HG03060 (cell line): Measurements from ENCODE around the gene TUBGCP6.

ENCODE experiments used
- ATAC-seq: cut with Tn5 transposase; IDR thresholded peaks from one replicate; pipeline ENCODE4 v1.9.1; 2021; ENCODE audit warnings: low read depth, moderate number of reproducible peaks; ENCODE audit not compliant: unreplicated experiment

Gene TUBGCP6

DNA sequence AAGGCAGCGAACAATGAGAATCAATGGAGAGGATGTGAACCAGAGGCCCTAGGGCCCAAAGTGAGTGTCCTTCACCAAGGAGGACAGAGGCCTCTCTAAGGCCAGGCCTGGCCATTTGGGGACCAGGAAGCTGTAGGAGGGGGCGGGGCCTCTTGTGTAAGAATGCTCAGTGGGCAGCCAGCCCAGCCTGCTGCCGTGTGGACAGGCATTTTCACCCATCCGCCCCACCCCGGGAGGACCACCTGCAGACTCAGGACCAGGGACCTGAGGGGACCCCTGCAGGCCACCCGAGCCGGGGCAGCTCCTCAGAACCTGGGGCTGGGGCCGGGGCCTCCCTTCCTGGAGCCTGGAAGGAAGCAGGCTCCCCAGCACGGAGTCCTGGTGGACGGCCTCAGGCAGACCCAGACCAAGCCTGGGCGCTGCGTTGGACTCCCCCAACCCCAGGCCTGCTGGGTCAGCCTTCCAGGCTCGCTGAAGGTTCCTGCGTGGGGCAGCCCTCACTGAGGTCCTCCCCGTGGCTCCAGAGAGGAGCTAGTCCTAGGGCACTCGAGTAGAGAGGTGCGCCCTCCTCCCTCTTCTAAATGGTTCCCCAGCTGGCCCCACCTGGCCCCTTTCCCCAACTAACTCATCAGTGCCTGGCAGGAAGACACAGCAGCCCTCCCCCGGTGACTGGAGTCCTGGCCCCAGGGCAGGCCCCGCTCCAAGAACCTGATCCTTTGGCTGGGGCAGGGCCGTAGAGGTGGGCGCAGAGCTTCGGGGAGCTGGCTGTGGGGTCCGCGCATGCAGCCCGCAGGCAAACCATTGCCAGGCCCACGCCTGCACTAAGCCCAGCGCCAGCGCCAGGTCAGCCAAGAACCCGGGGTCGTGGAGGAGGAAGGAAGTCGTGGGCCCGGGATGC lies 60.6 kb downstream of the TUBGCP6 start:
- no peak for ATAC-seq

DNA sequence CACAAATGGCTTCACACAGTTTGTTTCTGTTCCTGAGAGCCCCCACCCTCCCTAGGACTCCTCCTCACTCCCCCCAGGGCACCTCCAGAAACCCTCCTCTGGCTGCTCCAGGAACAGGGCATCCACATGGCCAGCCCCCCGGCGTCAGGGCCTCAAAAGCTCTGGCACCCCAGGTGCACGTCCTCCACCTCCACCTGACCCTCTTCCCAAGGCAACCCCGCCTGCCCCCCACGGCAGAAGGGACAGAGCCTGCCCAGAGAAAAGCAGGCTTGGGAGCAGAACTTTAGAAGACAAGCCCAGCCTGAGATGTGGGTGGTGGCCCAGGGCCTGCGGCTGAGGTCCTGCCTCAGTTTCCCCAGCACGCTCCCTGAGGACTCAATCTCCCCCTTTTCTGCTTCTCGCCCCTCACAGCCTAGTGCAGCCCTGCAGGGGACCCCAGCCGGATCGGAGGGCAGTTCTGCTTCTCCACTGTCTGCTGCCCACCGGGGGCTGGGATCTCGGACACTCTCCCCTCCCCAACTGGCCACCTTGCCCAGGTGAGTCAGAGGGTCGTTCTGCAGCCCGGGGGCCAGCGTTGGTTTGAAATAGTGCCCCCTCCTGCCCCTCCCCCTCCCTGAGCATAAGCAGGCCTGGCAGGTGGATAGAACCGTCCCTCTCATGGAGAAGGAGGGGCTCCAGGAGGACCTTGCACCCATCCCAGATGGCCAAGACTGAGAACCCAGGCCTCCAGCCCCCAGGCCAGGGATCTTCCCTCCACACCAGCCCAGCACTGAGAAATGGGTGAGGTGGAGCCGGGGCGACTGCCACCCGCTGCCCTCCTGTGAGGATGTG lies 61.5 kb downstream of the TUBGCP6 start:
- no peak for ATAC-seq

DNA sequence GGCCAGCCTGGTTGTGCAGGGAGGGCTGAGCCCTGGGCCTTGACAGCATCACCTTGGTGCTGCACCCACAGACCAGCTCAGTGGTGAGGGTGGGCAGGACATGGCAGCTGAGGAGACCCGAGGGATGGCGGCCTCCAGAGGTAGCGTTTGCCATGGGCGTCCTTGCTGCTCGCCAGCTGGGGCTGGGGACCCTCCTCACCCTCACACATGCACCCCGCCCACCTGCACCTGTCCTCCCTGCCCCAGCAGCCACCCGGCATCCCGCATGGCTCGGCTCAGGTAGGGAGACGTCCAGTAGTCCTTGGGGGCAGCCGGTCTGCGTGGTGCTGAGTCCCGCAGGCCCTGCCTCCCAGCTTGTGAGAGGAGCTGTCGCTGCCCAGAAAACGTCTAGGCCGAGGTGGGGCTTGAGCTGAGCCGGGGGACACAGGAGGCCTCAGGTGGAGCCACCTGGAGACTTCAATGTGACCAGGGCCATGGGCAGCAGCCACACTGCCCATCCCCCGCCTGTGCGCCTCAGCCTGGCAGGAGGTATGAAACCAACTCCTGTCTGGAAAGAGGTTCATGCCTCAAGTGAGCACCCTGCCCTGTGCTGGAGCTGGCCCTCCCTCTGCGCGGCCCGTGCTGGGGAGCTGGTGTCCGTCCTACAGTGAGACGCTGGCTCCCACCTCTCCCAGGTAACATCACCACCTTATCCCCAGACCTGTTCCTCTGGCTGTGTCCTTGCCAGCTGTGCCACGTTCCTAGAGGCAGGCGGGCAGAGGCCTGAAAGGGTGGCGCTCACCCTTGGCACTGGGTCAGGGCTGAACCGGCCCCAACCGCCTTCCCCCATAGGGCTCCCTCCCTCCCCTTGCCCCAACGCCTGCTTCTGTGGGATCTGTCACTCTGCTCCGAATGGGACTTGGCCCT lies 62.4 kb downstream of the TUBGCP6 start:
- ATAC-seq: no peak

DNA sequence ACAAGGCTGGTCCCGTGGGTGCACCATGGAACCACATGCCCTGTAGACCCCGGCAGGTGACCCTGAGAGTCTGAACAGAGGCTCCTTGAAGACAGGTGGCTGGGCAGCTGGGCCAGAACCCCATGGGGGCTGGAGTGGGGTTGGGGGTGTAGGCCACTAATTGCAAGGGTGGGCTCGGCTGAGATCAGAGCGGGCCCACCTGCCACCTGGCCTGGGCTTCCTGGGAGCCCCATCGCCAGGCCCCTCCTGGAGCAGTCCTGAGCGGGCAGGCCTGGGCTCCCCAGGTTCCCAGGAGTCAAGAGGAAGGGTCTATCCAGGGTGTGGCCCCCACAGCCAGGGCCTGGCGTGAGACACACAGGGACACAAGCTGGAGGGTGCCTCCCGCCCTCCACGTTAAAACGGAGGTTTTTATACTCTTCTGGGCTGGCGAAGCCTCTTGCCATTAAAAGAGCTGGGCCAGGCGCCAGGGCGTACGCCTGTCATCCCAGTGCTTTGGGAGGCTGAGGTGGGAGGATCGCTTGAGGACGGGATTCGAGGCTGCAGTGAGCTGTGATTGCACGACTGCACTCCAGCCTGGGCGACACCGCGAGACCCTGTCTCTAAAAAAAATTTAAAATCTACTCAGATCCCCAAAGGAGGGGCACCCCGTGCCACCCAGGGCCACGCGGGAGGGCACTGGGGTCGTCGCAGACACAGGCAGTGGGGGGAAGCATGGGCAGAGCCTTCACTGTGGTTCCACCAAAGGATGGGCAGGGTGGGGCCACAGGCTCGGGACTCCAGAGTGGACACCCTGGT lies 63.9 kb downstream of the TUBGCP6 start:
- ATAC-seq: no peak

DNA sequence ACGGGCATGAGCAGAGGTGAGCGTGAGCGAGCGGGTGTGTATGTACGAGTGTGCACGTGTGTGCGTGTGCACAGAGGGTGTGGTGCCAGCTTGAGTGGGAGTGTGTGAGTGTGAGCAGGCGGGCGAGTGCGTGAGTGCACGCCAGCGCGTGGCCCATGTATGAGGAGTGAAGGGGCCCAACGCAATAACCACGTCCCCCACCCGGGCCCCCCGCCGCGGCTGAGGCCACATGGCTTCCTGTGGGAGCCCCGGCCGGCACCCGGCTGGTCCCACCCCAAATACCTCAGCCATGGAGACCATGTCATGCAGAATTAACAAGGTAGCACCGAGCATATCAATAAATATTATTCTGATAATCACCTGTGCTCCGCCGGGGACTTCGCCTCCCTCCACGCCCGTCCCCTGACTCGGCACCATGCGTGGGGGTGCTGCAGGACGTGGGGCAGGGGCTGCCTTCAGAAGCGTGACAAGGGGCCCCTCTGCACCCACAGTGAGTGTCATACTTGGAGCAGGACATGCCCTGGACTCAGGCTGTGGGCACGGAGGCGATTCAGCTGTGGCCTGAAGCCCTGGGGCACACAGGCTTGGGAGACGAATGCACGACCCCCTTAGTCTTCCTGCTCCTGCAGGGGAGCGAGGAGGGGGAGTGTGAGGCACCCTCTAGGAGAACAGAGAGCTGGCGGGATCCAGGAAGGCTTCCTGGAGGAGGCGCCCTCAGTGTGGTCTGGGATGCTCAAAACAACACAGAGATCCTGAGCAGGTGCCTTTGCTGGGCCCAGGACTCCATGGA lies 64.7 kb downstream of the TUBGCP6 start:
- ATAC-seq: no peak

DNA sequence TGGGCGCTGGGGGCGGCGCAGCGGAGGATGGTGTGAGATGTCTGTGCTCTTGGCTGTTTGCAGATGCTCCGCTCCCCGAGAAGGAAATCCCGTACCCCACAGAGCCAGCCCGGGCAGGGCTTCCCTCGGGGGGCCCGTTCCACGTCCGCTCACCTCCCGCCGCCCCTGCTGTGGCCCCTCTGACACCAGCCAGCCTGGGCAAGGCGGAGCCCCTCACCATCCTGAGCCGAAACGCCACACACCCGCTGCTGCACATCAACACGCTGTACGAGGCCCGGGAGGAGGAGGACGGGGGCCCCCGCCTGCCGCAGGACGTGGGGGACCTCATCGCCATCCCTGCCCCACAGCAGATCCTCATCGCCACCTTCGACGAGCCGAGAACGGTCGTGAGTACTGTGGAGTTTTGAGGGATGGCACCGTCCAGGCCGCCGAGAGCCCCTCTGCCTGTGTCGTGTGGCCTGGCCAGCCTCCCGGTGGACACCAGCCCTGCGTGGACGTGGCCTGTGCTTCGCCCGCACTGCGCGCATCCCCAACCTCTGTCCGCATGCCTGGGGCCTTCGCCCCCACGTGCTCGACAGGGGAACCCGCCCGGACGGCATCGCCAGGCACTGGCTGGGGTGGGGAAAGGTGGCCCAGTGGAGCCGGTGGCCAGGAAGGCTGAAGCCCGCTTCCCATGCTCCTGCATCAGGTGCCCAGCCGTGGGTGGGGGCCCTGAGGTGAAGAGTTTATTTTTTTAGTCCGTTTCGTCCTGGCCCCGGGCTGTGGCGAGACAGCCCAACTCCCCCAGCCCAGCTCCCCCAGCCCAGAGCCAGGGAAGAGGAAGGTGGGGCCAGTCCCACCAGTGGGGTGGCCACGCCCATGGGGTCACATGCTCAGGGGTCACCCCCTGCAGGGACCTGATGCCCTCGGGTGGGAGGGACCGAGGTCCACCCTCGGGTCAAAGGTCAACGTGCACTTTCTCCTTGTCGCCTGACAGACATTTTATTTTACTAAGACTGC lies 65.7 kb downstream of the TUBGCP6 start:
- no peak for ATAC-seq

DNA sequence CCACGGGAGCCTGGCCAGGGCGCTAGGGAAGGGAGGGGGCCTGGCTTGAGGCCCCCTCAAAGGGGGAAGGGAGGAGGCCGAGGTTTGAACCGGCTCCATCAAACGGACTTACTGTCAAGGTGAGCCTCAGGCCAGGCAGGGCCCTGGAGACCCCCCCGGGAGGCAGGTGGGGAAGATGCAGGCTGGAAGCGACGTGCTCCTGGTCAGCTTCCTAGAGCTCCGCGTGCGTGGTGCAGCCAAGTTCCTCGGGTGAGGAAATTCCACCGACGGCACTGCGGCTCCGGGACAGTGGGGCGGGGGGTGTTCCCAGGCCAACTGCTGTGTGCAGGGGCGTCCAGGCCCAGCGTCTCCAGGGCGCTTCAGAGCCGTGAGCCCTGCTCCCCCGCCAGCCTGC lies 66.4 kb downstream of the TUBGCP6 start:
- ATAC-seq: no peak

DNA sequence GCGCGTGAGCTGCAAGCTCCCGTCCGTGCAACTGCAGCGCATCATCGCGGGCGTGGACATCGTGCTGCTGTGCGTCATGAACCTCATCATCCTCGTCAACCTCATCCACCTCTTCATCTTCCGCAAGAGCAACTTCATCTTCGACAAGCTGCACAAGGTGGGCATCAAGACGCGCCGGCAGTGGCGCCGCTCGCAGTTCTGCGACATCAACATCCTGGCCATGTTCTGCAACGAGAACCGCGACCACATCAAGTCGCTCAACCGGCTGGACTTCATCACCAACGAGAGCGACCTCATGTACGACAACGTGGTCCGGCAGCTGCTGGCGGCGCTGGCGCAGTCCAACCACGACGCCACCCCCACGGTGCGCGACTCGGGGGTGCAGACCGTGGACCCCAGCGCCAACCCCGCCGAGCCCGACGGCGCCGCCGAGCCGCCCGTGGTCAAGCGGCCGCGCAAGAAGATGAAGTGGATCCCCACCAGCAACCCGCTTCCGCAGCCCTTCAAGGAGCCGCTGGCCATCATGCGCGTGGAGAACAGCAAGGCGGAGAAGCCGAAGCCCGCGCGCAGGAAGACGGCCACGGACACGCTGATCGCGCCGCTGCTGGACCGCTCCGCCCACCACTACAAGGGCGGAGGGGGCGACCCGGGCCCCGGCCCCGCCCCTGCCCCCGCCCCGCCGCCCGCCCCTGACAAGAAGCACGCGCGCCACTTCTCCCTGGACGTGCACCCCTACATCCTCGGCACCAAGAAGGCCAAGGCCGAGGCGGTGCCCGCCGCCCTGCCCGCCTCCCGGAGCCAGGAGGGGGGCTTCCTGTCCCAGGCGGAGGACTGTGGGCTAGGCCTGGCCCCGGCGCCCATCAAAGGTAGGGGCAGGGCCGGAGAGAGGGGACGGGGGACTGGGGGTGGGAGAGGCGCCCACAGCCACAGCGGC lies 67.0 kb downstream of the TUBGCP6 start:
- ATAC-seq: no peak

DNA sequence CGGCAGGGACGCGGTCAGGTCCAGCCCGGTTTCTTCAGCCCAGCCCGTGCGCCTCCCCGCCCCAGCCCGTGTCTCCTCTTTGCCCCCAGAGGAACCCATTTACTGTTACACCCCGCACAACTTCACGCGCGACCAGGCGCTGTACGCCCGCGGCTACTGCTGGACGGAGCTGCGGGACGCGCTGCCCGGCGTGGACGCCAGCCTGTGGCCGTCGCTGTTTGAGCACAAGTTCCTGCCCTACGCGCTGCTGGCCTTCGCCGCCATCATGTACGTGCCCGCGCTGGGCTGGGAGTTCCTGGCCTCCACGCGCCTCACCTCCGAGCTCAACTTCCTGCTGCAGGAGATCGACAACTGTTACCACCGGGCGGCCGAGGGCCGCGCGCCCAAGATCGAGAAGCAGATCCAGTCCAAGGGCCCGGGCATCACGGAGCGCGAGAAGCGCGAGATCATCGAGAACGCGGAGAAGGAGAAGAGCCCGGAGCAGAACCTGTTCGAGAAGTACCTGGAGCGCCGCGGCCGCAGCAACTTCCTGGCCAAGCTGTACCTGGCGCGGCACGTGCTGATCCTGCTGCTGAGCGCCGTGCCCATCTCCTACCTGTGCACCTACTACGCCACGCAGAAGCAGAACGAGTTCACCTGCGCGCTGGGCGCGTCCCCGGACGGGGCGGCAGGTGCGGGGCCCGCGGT lies 67.8 kb downstream of the TUBGCP6 start:
- no peak for ATAC-seq

DNA sequence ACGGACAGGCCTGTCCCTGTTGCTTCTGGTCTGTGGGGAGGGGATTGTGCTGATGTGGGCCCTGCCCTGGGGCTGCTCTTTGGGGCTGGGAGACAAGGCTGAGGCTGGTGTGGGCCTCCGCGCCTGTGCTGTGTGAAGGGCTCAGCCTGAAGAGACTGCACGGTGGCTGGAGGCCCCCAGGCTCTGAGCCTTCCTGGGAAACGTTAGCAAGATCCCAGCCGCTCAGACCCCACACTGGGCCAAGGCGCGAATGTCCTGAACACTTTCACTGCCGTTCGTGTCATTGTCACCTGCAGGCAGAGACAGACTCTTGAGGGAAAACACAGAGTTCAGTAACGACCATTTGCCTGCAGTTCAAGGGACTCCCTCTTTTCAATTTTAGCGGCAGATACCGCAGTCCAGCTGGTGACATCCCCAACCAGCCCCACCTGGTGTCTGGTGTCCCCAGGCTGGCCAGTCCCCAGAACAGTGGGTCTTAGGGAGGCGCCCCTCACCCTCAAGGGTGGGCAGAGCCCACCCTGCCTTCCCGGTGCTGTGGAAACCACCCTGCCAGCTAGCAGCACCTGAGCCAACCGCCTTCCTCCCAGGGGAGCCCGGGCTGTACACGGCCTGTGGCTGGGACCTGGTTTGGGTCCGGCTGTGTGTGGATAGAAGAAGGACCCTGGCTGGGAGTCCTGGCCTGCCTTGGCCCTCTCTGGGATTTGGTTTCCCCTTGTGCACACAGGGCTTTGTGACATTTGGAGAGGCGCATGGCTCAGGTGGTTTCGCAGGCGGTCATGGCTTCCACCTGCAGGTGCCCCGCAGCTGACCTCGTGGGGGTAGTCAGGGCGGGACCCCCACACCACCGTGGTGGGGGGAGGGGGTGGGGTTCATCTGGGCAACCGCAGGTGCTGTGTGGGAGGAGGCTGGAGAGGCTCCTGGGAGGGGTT lies 68.6 kb downstream of the TUBGCP6 start:
- no peak for ATAC-seq

DNA sequence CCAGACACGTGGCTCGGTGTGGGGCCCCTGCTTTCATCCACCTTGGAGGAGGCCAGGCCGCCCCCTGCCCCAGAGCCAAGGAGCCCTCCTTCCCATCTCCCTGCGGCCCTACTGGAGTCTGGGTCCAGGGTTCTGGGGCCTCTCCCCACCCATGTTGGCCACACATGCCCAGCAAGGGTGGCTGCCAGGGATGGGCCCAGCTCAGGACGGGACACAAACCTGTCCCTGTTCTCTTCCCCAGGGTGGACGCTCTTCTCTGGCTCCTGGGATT lies 69.7 kb downstream of the TUBGCP6 start:
- no peak for ATAC-seq

DNA sequence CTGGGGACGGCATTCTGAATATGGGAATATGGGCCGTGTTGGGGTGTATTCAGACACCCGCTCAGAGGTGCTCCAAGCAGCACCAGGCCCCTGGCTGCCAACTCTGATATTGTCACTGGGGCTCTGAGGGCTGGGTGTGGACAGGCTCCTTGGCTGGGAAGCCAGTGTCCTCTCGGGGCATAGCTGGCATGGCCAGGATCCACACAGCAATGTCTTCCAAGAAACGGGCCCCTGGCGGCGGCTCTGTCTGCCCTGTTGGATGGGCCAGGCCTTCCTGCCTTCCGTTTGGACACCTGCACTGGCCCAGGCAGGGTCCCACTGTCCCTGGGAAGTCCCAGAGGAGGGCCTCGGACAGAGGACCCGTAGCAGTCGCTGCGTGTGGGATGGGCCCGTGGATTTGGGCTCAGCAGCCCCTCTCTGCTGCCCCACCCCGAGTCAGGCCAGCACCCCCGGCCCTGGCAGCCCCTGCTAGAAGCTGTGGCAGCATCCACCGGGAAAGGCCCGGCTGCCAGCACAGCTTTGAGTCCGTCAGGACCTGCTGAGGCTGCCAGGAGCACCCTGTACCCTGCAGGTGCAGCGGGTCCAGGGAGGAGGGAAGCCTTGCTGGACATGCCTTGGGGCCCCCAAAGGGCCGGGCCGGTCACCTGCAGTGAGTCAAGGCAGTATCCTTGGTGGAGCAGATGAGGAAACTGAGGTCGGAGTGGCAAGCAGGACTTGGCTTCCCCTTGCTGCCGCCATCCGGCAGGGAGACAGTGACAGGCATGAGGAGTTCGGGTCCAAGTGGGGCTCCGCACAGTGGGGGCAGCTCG lies 70.2 kb downstream of the TUBGCP6 start:
- ATAC-seq: no peak

DNA sequence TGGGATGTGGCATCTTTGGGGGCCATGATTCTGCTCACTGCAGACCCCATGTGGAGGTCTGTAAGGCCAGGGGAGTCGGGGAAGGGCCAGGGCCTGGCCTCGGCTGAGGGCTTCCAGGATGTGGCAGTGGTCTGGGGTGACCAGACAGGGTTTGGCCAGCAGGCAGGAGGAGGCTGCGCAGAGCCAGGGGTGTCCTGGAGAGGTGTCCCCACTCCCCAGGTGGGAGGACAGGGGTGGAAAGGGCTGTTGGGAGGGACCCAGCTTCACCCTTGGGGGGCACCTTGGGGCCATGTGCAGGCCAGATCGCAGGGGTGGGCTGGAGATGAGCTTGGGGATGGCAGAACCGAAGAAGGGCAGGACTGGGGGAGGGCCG lies 70.9 kb downstream of the TUBGCP6 start:
- no peak for ATAC-seq

DNA sequence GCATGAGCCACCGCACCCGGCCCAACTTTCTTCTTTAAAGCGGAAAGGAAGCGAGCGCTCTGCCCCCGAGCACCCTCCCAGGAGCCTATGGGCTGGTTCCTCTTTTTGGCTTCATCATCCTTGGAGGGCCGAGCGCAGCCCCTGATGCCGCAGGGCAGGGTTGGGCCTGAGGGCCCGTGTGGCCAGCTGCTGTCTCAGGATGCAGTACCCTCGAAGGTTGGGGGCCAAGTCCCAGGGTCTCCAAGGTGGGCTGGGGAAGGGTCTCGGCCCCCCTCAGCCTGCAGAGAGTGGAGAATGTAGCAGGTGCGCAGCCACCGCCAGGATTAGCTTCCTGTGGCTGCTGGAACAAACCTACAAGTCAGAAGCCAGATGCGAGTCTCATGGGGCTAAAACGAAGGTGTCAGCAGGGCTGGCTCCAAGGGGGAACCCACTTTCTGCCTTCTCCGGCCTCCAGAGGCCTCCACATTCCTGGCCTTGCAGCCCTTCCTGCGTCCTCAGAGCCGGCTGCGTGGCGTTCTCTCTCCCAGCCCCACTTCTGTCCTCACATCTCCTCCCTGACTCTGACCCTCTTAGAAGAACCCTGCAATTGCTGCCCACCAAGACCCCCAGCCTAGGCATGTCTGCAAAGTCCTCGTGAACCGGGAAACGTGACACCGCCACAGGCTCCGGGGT lies 71.4 kb downstream of the TUBGCP6 start:
- ATAC-seq: no peak
